Measurements from ENCODE around the gene APOD. TPM values are rescaled to one million over a fixed set of nuclear protein-coding genes. Genes with fewer than 3 reads are reported as not detected.

The APOD gene
- total RNA-seq, 1 experiment from 2014 or later = not detected

- H3K27ac ChIP-seq (ENCODE audit: insufficient read length, low read depth, low read length) = no peak overlapping the region
- H3K18ac ChIP-seq (ENCODE audit: insufficient read length, low read depth, low read length) = no peak overlapping the region
- Mint-ChIP-seq H3K36me3 (ENCODE audit: insufficient read depth in 1 of 3, low read depth in 3 of 3) (peaks cover 0 to 2% (median 0%) of the 10 kb centered on the region in 3 experiments; a peak in 1 of 7 replicates), H3K27ac (no peak overlapping the region; a peak in 1 of 7 replicates), H3K4me3 (no peak overlapping the region; a peak in 1 of 5 replicates), H3K4me1 (peaks cover 21 to 38% of the 10 kb centered on the region in 2 experiments), H3K27me3 (ENCODE audit: low read depth) (peaks cover 24% of the 10 kb centered on the region), H3K9me3 (no peaks in the 10 kb centered on the region)
- no peak overlapping the region for H3K56ac ChIP-seq (ENCODE audit: insufficient read length, low read depth, low read length)
- H3K4me2 ChIP-seq (ENCODE audit: insufficient read depth, insufficient read length, low read length) = no peak overlapping the region
- H3K79me2 ChIP-seq (ENCODE audit: insufficient read depth, low read length) = no peaks in the 10 kb centered on the region
- no peak overlapping the region for H4K5ac ChIP-seq (ENCODE audit: insufficient read length, low read depth, low read length)
- H3K27me3 ChIP-seq (ENCODE audit: insufficient read depth, low read length) = no peaks in the 10 kb centered on the region; the same call in 1 of the 2 replicates
- H3K23me2 ChIP-seq (ENCODE audit: insufficient read length, low read depth, low read length, poor library complexity, severe bottlenecking) = no peaks in the 10 kb centered on the region
- no peak overlapping the region for H3T11ph ChIP-seq (ENCODE audit: low read length)
- H2AFZ ChIP-seq (ENCODE audit: low read length) = no peak overlapping the region
- no peak overlapping the region for H3K23ac ChIP-seq (ENCODE audit: insufficient read length, low read depth, low read length)
- no peak overlapping the region for H4K91ac ChIP-seq (ENCODE audit: insufficient read length, low read depth, low read length)
- H3K9me3 ChIP-seq (ENCODE audit: control insufficient read depth, low read depth, low read length) = no peaks in the 10 kb centered on the region
- H3K4ac ChIP-seq (ENCODE audit: low read depth, low read length) = no peak overlapping the region
- H2BK20ac ChIP-seq (ENCODE audit: low read depth, low read length, poor library complexity, severe bottlenecking) = no peak overlapping the region
- no peaks in the 10 kb centered on the region for H4K20me1 ChIP-seq (ENCODE audit: control insufficient read depth, insufficient read depth, insufficient read length)
- H2BK12ac ChIP-seq (ENCODE audit: insufficient read length, low read depth, low read length) = no peak overlapping the region
- H3K14ac ChIP-seq (ENCODE audit: insufficient read depth, low read length) = no peak overlapping the region
- no peak overlapping the region for H2BK15ac ChIP-seq (ENCODE audit: low read depth, low read length)
- no peak overlapping the region for H4K8ac ChIP-seq (replicated peaks; ENCODE audit: insufficient read length, low read depth, low read length)
- no peak for TF ChIP-seq CTCF (conservative IDR thresholded peaks at IDR 0.05)
- no peak overlapping the region for H3K9ac ChIP-seq (ENCODE audit: extremely low read depth, insufficient read length, low read length)
- H2BK120ac ChIP-seq (ENCODE audit: low read depth, low read length, poor library complexity, severe bottlenecking) = no peak overlapping the region
- no peak overlapping the region for H2BK5ac ChIP-seq (ENCODE audit: insufficient read length, low read length)
- H2AK5ac ChIP-seq (ENCODE audit: insufficient read length, low read length) = no peak overlapping the region
- peaks cover 6% of the 10 kb centered on the region; the same call in 1 of the 2 replicates for H3K4me1 ChIP-seq (ENCODE audit: insufficient read depth, low read length)
- DNase-seq = no peak
- no peaks in the 10 kb centered on the region for H3K79me1 ChIP-seq (ENCODE audit: insufficient read depth, low read depth, low read length, poor library complexity, severe bottlenecking)
- no CpG with 5 or more reads among the region's 9 CpGs for WGBS (ENCODE audit: extremely low coverage, insufficient read length, low lambda C conversion rate)
Observed at GRCh38 chr3:195549931-195550519, 33.7 kb downstream of the APOD start.
